H1 (cell line): ENCODE measurements around the gene SPATS1. TPM values are rescaled to one million over a fixed set of nuclear protein-coding genes. Genes with fewer than 3 reads are reported as not detected.

Experiments used
- CTCF ChIA-PET: fragments of 300-600 bp; sonication (Branson Sonifier 250); formaldehyde crosslinking; loops from one replicate; lab custom pipeline; 2021; ENCODE audit not compliant: partially characterized antibody; lab: Charles Lee
- POLR2A ChIA-PET: fragments of 300-600 bp; sonication (Branson Sonifier 250); formaldehyde crosslinking; loops from one replicate; lab custom pipeline; 2021; ENCODE audit warnings: inconsistent platforms; ENCODE audit not compliant: partially characterized antibody; lab: Charles Lee
- DNase-seq, 2 experiments: peaks; one replicate each; pipeline versions ENCODE4 v3.0.0 to v3.0.0-alpha.2; 2010 to 2022; ENCODE audit warnings: low spot score in 2 of 2, low read depth in 1 of 2, mixed read lengths in 1 of 2
- FAIRE-seq: peaks from 2 replicates; lab custom pipeline; 2011; peaks lifted over from hg19 to GRCh38; lab: Jason Lieb, UNC
- H2AFZ ChIP-seq: 2 replicates; pipeline ENCODE4 v1.8.1; 2012; ENCODE audit warnings: low read length, inconsistent platforms
- H2AK5ac ChIP-seq: 2 replicates; pipeline ENCODE4 v1.6.1; 2013; ENCODE audit warnings: low read depth, low read length
- H2BK120ac ChIP-seq: replicated peaks from 2 replicates; pipeline ENCODE3; 2013; ENCODE audit warnings: low read depth, low read length, inconsistent platforms
- H2BK12ac ChIP-seq: 2 replicates; pipeline ENCODE4 v1.6.1; 2013; ENCODE audit warnings: low read depth, low read length
- H2BK15ac ChIP-seq: 2 replicates; pipeline ENCODE4 v1.6.1; 2013; ENCODE audit warnings: low read length
- H2BK20ac ChIP-seq: 2 replicates; pipeline ENCODE4 v1.6.1; 2013; ENCODE audit warnings: low read length
- H2BK5ac ChIP-seq: 2 replicates; pipeline ENCODE4 v1.6.1; 2013; ENCODE audit warnings: low read depth, low read length
- H3K14ac ChIP-seq: 2 replicates; pipeline ENCODE4 v1.6.1; 2013; ENCODE audit warnings: inconsistent platforms; ENCODE audit not compliant: insufficient read length
- H3K18ac ChIP-seq: 2 replicates; pipeline ENCODE4 v1.6.1; 2013; ENCODE audit warnings: low read length; ENCODE audit errors: extremely low read depth
- H3K23ac ChIP-seq: 2 replicates; pipeline ENCODE4 v1.6.1; 2013; ENCODE audit warnings: inconsistent platforms; ENCODE audit not compliant: insufficient read length
- H3K23me2 ChIP-seq: 2 replicates; pipeline ENCODE4 v1.6.1; 2013; ENCODE audit warnings: low read depth, low read length
- H3K27ac ChIP-seq: 2 replicates; pipeline ENCODE4 v1.6.1; 2011; ENCODE audit warnings: low read depth, low read length, inconsistent platforms
- H3K27me3 ChIP-seq, 4 experiments: replicated peaks in 1 of 4; 1 replicate in 1 of 4; 2 replicates in 3 of 4; pipeline versions ENCODE4 v1.6.1 to v1.8.1; 2011 to 2013; ENCODE audit warnings: low read length in 3 of 4, mild to moderate bottlenecking in 3 of 4, inconsistent platforms in 2 of 4, mixed read lengths in 2 of 4, moderate library complexity in 1 of 4; ENCODE audit not compliant: control insufficient read depth in 3 of 4, insufficient read depth in 3 of 4; ENCODE audit errors: extremely low read depth in 1 of 4
- H3K36me3 ChIP-seq, 4 experiments: 2 replicates each; pipeline versions ENCODE4 v1.6.1 to v1.8.1; 2011 to 2013; ENCODE audit warnings: mild to moderate bottlenecking in 4 of 4, low read length in 3 of 4, moderate library complexity in 2 of 4, control low read depth in 1 of 4, inconsistent platforms in 1 of 4; ENCODE audit not compliant: insufficient read depth in 4 of 4, control insufficient read depth in 2 of 4
- H3K4ac ChIP-seq: replicated peaks from 2 replicates; pipeline ENCODE3; 2013; ENCODE audit warnings: low read length, low read depth, mixed read lengths, inconsistent platforms; ENCODE audit not compliant: insufficient read length
- H3K4me1 ChIP-seq, 4 experiments: replicated peaks in 1 of 4; 1 replicate in 1 of 4; 2 replicates in 3 of 4; pipeline versions ENCODE4 v1.6.1 to v1.8.1; 2011 to 2013; ENCODE audit warnings: low read length in 3 of 4, inconsistent platforms in 2 of 4, mixed read lengths in 1 of 4; ENCODE audit not compliant: insufficient read depth in 4 of 4, control insufficient read depth in 3 of 4
- H3K4me2 ChIP-seq, 2 experiments: 2 replicates each; pipeline versions ENCODE4 v1.6.1 to v1.8.1; 2011 to 2013; ENCODE audit warnings: low read depth in 2 of 2, low read length in 2 of 2, control low read depth in 1 of 2, inconsistent platforms in 1 of 2, mild to moderate bottlenecking in 1 of 2; ENCODE audit not compliant: insufficient read depth in 1 of 2
- H3K4me3 ChIP-seq, 4 experiments: fragments of 200-600, 300-600 bp in 1 of 4; sonication (generic), shearing (Covaris generic), sonication (Bioruptor Twin) in 1 of 4; 2 replicates each; pipeline versions ENCODE4 v1.5.1 to v1.8.1; 2011 to 2016; ENCODE audit warnings: low read length in 4 of 4, low read depth in 3 of 4, control low read depth in 2 of 4, inconsistent platforms in 2 of 4, mild to moderate bottlenecking in 2 of 4, mixed read lengths in 1 of 4, moderate library complexity in 1 of 4; ENCODE audit not compliant: insufficient read depth in 2 of 4; ENCODE audit errors: extremely low read depth in 1 of 4
- H3K56ac ChIP-seq: replicated peaks from 2 replicates; pipeline ENCODE3; 2013; ENCODE audit warnings: low read depth, mild to moderate bottlenecking, mixed read lengths, low read length, inconsistent platforms; ENCODE audit not compliant: insufficient read length
- H3K79me1 ChIP-seq: 2 replicates; pipeline ENCODE4 v1.6.1; 2013; ENCODE audit warnings: low read depth, low read length, control low read depth
- H3K79me2 ChIP-seq, 2 experiments: 2 replicates each; pipeline versions ENCODE4 v1.6.1 to v1.8.1; 2012 to 2013; ENCODE audit warnings: low read length in 2 of 2, mild to moderate bottlenecking in 2 of 2, inconsistent platforms in 1 of 2; ENCODE audit not compliant: insufficient read depth in 2 of 2, control insufficient read depth in 1 of 2
- H3K9ac ChIP-seq, 4 experiments: replicated peaks in 1 of 4; 1 replicate in 1 of 4; 2 replicates in 3 of 4; pipeline versions ENCODE4 v1.6.1 to v1.8.1; 2011 to 2013; ENCODE audit warnings: low read depth in 3 of 4, low read length in 3 of 4, control low read depth in 2 of 4, mild to moderate bottlenecking in 2 of 4, moderate library complexity in 2 of 4, inconsistent platforms in 1 of 4; ENCODE audit errors: extremely low read depth in 1 of 4
- H3K9me3 ChIP-seq, 2 experiments: 2 replicates each; pipeline versions ENCODE4 v1.6.1 to v1.8.1; 2012 to 2013; ENCODE audit warnings: mild to moderate bottlenecking in 2 of 2, moderate library complexity in 2 of 2, control low read depth in 1 of 2, inconsistent platforms in 1 of 2, low read depth in 1 of 2, low read length in 1 of 2, mixed read lengths in 1 of 2; ENCODE audit not compliant: insufficient read depth in 2 of 2
- H4K20me1 ChIP-seq, 2 experiments: replicated peaks in 1 of 2; 2 replicates each; pipeline versions ENCODE3 to v1.8.1; 2011 to 2013; ENCODE audit warnings: inconsistent platforms in 2 of 2, low read length in 2 of 2, mild to moderate bottlenecking in 1 of 2; ENCODE audit not compliant: insufficient read depth in 2 of 2, control insufficient read depth in 1 of 2
- H4K5ac ChIP-seq: 2 replicates; pipeline ENCODE4 v1.6.1; 2013; ENCODE audit warnings: low read length, low read depth, mixed read lengths, inconsistent platforms; ENCODE audit not compliant: insufficient read length
- H4K8ac ChIP-seq: 2 replicates; pipeline ENCODE4 v1.8.0; 2013; ENCODE audit warnings: mild to moderate bottlenecking, moderate library complexity, low read length, inconsistent platforms; ENCODE audit not compliant: insufficient read depth; ENCODE audit errors: extremely low read depth
- H4K91ac ChIP-seq: replicated peaks from 2 replicates; pipeline ENCODE3; 2013; ENCODE audit warnings: low read length, mixed read lengths, inconsistent platforms; ENCODE audit not compliant: insufficient read length
- CHD2 ChIP-seq: IDR thresholded peaks from 2 replicates; pipeline ENCODE4 v1.6.1; 2012; ENCODE audit warnings: low read length, improper control_type of control experiment
- HDAC2 ChIP-seq, 2 experiments: fragments of 300-600 bp in 1 of 2; sonication (generic) in 1 of 2; IDR thresholded peaks; 2 replicates each; pipeline ENCODE4 v1.6.1; 2011 to 2012; ENCODE audit warnings: low read depth in 2 of 2, low read length in 2 of 2, mild to moderate bottlenecking in 2 of 2, moderate library complexity in 2 of 2, borderline replicate concordance in 1 of 2, inconsistent platforms in 1 of 2
- SRF ChIP-seq: IDR thresholded peaks from 2 replicates; pipeline ENCODE4 v1.6.1; 2011; ENCODE audit warnings: mild to moderate bottlenecking, low read depth, low read length, moderate library complexity
- SUZ12 ChIP-seq: fragments of 200-600 bp; sonication (generic); IDR thresholded peaks from 2 replicates; pipeline ENCODE4 v1.6.1; 2012; ENCODE audit warnings: mild to moderate bottlenecking, inconsistent platforms, low read length, moderate library complexity, mixed read lengths
- TCF12 ChIP-seq: IDR thresholded peaks from 2 replicates; pipeline ENCODE4 v1.6.1; 2011; ENCODE audit warnings: low read depth, mild to moderate bottlenecking, low read length
- YY1 ChIP-seq: IDR thresholded peaks from 2 replicates; pipeline ENCODE4 v1.6.1; 2011; ENCODE audit warnings: low read depth, mild to moderate bottlenecking, low read length
- WGBS, 2 experiments: shearing (Covaris generic) in 1 of 2; methylation state at CpG; one replicate each; pipeline versions ENCODE4 v1.1.6 to v1.1.7; 2013 to 2015; ENCODE audit warnings: low lambda C conversion rate in 2 of 2, mixed read lengths in 2 of 2, inconsistent platforms in 1 of 2, low coverage in 1 of 2, missing lambda C conversion rate in 1 of 2; ENCODE audit not compliant: insufficient replicate concordance in 2 of 2, insufficient coverage in 1 of 2, insufficient read length in 1 of 2; ENCODE audit errors: extremely low coverage in 1 of 2, missing lambda C conversion rate in 1 of 2; 5-methylcytosine and 5-hydroxymethylcytosine counted together
- polyA plus RNA-seq, 7 experiments: library from polyadenylated mRNA; depleted of rRNA in 3 of 7; stranded (reverse) in 5 of 7; unstranded in 2 of 7; fragments of >200 nt in 5 of 7; fragments of 200-250 nt in 2 of 7; gene quantifications; 1 replicate in 5 of 7; 2 replicates in 1 of 7; 4 replicates in 1 of 7; pipeline versions ENCODE4 v1.2.1 to v1.2.3, GENCODE V29; 2011 to 2013; ENCODE audit warnings: missing spikeins in 2 of 7, mixed read lengths in 2 of 7
- total RNA-seq: library from RNA; stranded (reverse); fragmentation: NEBNext Ultra II Directional; extraction: Animal tissue kit (Norgen Biotek cat#: 25700); gene quantifications from 2 replicates; pipeline ENCODE4 v1.2.1, GENCODE V29; 2021

The SPATS1 gene
- total and polyA plus RNA-seq, 2 of the 8 experiments (the other 6 are each of a cell fraction or from before 2014, with no cell fraction given) = not detected

GRCh38 chr6:44300292-44300823 lies 42.1 kb upstream of the SPATS1 start:
- no peak overlapping the region for H2BK120ac ChIP-seq
- H3K9ac ChIP-seq = no peak overlapping the region
- H4K91ac ChIP-seq = no peak overlapping the region
- peaks cover 14% of the 10 kb centered on the region for H3K23me2 ChIP-seq
- no peak overlapping the region for H2AK5ac ChIP-seq
- no peak overlapping the region for H3K14ac ChIP-seq
- H3K9me3 ChIP-seq = no peaks in the 10 kb centered on the region
- H4K5ac ChIP-seq = no peak overlapping the region
- H2BK12ac ChIP-seq = no peak overlapping the region
- no peak overlapping the region for H3K4me2 ChIP-seq
- H3K27ac ChIP-seq = no peak overlapping the region
- no peak overlapping the region for H4K8ac ChIP-seq
- no peak overlapping the region for H2BK20ac ChIP-seq
- peaks cover 0 to 9% (median 4%) of the 10 kb centered on the region in 4 experiments; a peak in 4 of 7 replicates for H3K4me1 ChIP-seq
- no peaks in the 10 kb centered on the region for H3K79me1 ChIP-seq
- no peak overlapping the region for H3K23ac ChIP-seq
- no peaks in the 10 kb centered on the region for H3K79me2 ChIP-seq
- H4K20me1 ChIP-seq = peaks cover 2 to 3% of the 10 kb centered on the region in 2 experiments
- 84% methylated on average over 7 of the region's 7 CpGs; no CpG with 5 or more reads in 1 of the 2 experiments for WGBS, 2 experiments
- no peak overlapping the region for H2BK15ac ChIP-seq
- no peak overlapping the region for H3K4me3 ChIP-seq
- ChIA-PET POLR2A (interaction anchor here (1.0 to 10.4 kb wide), 7 partner anchors 6 to 45 kb away, joined by 3 to 102 read pairs (median 59); partner anchors contain the start of genes AARS2, SLC35B2 and TMEM151B), CTCF (interaction anchor here (0.7 to 13.9 kb wide), 6 partner anchors 10 to 58 kb away, joined by 5 to 330 read pairs (median 8); partner anchors contain the start of genes AARS2, NFKBIE and TMEM151B)
- DNase-seq = no peak
- H2AFZ ChIP-seq = no peak overlapping the region
- FAIRE-seq = no peak
- no peak overlapping the region for H3K4ac ChIP-seq
- no peak overlapping the region for H3K18ac ChIP-seq
- peaks cover 0 to 18% (median 12%) of the 10 kb centered on the region in 4 experiments; a peak in 6 of 7 replicates for H3K27me3 ChIP-seq
- H3K56ac ChIP-seq = no peak overlapping the region
- no peak overlapping the region for H2BK5ac ChIP-seq
- H3K36me3 ChIP-seq = peaks cover 15 to 44% (median 31%) of the 10 kb centered on the region in 4 experiments
- TF ChIP-seq CHD2 (no peak), HDAC2 (IDR thresholded peaks at IDR 0.05; ENCODE audit: borderline replicate concordance in 1 of 2, low read depth in 2 of 2, low read length in 2 of 2) (no peak), SUZ12 (no peak), TCF12 (no peak), YY1 (no peak), SRF (no peak)
